Astrocyte (in vitro differentiated cells and primary cell): ENCODE measurements around the gene ARHGEF17.

Experiments used
- EZH2 ChIP-seq: IDR thresholded peaks from 2 replicates; pipeline ENCODE4 v1.6.1; 2012; ENCODE audit warnings: mild to moderate bottlenecking, low read length, inconsistent platforms; ENCODE audit not compliant: insufficient read depth
- TF ChIP-seq, protein P1 (sequence below): IDR thresholded peaks from 2 replicates; pipeline ENCODE4 v1.5.1; 2011; ENCODE audit warnings: low read depth, mild to moderate bottlenecking, inconsistent platforms, low read length, moderate library complexity; ENCODE audit not compliant: insufficient read depth

DNA sequence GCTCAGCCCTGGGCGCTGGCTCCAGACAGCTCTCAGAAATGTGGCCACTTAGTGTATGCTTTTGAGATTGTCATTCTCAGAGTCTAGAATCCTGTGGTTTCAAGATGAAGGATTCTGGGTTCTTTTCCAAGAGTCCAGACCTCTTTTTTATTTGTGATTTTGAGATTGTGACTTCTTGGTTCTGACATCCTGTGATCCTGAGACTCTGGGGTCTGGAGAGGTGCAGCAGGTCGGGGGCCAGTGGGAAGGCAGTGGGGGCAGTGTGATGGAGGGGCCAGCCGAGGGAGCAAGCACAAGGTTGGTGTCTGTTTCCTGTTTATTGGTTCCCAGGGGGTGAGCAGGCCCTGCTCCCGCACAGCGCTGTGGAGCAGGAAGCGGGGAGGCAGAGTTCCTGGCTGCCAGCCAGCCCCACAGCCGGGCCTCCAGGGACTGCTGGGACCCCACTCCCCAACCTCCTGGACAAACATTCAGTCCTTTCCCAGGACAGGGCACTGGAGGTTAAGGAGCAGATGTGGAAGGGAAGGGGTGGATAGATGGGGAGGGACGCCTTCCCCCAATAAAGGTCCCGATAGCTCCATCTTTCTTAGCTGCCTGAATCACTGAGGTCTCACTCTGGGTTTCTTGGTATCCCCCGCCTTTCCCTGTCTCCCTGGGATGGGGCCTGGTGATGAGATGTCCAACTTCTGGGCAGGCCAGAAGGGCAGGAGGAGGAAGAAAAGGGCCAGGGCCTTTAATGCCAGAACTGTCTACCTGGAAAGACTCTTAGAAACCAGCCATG lies 13.7 kb downstream of the ARHGEF17 start:
- TF ChIP-seq, protein P1, sequence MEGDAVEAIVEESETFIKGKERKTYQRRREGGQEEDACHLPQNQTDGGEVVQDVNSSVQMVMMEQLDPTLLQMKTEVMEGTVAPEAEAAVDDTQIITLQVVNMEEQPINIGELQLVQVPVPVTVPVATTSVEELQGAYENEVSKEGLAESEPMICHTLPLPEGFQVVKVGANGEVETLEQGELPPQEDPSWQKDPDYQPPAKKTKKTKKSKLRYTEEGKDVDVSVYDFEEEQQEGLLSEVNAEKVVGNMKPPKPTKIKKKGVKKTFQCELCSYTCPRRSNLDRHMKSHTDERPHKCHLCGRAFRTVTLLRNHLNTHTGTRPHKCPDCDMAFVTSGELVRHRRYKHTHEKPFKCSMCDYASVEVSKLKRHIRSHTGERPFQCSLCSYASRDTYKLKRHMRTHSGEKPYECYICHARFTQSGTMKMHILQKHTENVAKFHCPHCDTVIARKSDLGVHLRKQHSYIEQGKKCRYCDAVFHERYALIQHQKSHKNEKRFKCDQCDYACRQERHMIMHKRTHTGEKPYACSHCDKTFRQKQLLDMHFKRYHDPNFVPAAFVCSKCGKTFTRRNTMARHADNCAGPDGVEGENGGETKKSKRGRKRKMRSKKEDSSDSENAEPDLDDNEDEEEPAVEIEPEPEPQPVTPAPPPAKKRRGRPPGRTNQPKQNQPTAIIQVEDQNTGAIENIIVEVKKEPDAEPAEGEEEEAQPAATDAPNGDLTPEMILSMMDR: no peak
- TF ChIP-seq EZH2: no peak
